C4-2B (cell line): ENCODE data around the gene GARRE1.

ENCODE experiments used
- ZFX ChIP-seq: fragments of 450-650 bp; IDR thresholded peaks from 2 replicates; pipeline ENCODE4 v1.6.1; 2017
- TF ChIP-seq, protein P1 (sequence below): fragments of 450-650 bp; conservative IDR thresholded peaks from 2 replicates; pipeline ENCODE4 v1.5.1; 2017; ENCODE audit warnings: mild to moderate bottlenecking

DNA sequence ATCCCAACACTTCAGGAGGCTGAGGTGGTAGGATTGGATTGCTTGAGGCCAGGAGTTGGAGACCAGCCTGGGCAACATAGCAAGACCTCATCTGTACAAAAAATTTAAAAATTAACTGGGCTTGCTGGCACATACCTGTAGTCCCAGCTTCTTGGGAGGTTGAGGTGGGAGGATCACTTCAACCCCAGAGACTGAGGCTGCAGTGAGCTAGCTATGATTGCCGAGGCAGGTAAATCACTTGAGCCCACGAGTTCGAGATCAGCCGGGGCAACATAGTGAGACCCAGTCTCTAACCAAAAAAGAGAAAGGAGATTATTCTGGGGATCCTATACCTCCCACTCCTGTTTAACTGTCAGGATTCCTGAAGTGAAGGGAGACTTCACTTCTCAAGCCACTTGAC lies 16.4 kb upstream of the GARRE1 start:
- TF ChIP-seq, protein P1, sequence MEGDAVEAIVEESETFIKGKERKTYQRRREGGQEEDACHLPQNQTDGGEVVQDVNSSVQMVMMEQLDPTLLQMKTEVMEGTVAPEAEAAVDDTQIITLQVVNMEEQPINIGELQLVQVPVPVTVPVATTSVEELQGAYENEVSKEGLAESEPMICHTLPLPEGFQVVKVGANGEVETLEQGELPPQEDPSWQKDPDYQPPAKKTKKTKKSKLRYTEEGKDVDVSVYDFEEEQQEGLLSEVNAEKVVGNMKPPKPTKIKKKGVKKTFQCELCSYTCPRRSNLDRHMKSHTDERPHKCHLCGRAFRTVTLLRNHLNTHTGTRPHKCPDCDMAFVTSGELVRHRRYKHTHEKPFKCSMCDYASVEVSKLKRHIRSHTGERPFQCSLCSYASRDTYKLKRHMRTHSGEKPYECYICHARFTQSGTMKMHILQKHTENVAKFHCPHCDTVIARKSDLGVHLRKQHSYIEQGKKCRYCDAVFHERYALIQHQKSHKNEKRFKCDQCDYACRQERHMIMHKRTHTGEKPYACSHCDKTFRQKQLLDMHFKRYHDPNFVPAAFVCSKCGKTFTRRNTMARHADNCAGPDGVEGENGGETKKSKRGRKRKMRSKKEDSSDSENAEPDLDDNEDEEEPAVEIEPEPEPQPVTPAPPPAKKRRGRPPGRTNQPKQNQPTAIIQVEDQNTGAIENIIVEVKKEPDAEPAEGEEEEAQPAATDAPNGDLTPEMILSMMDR = no peak
- no peak for TF ChIP-seq ZFX
